PC-9 (cell line): ENCODE results near the gene COIL. TPM values are rescaled to one million over a fixed set of nuclear protein-coding genes. Genes with fewer than 3 reads are reported as not detected.

Source experiments
- BruUV-seq: library from RNA; stranded (reverse); fragments of 400-500 nt; replicated peaks from 2 replicates; lab custom pipeline; 2021; lab: Mats Ljungman, UMichigan
- CTCF ChIA-PET: fragments of 300-600 bp; sonication (Branson Sonifier 250); formaldehyde crosslinking; loops from one replicate; lab custom pipeline; 2022; ENCODE audit warnings: antibody characterized with exemption; lab: Charles Lee
- POLR2A ChIA-PET: fragments of 300-600 bp; sonication (Branson Sonifier 250); formaldehyde crosslinking; loops from one replicate; lab custom pipeline; 2022; ENCODE audit warnings: antibody characterized with exemption; ENCODE audit not compliant: unreplicated experiment; lab: Charles Lee
- DNase-seq, 2 experiments: peaks; one replicate each; pipeline versions ENCODE4 v3.0.0 to v3.0.0-alpha.2; 2015 to 2022; ENCODE audit warnings: mixed read lengths in 1 of 2
- H2AFZ ChIP-seq: fragments of 200-600 bp; sonication (generic); 2 replicates; pipeline ENCODE4 v1.8.1; 2017; ENCODE audit warnings: antibody characterized with exemption
- H3F3A ChIP-seq: fragments of 200-600 bp; sonication (generic); 2 replicates; pipeline ENCODE4 v1.8.1; 2017; ENCODE audit warnings: antibody characterized with exemption, mild to moderate bottlenecking, low read depth; ENCODE audit not compliant: insufficient read depth
- H3K27ac ChIP-seq: fragments of 200-600 bp; sonication (generic); 2 replicates; pipeline ENCODE4 v1.6.1; 2016; ENCODE audit warnings: mixed run types
- H3K27me3 ChIP-seq: fragments of 200-600 bp; sonication (generic); 2 replicates; pipeline ENCODE4 v1.6.1; 2016; ENCODE audit warnings: low read depth, mixed run types; ENCODE audit not compliant: insufficient read depth
- H3K36me3 ChIP-seq: fragments of 200-600 bp; sonication (generic); 2 replicates; pipeline ENCODE4 v1.6.1; 2016; ENCODE audit warnings: low read depth, mixed run types
- H3K4me1 ChIP-seq: fragments of 200-600 bp; sonication (generic); replicated peaks from 2 replicates; pipeline ENCODE4 v1.6.1; 2016; ENCODE audit warnings: mixed run types; ENCODE audit not compliant: insufficient read depth
- H3K4me2 ChIP-seq: fragments of 200-600 bp; sonication (generic); 2 replicates; pipeline ENCODE4 v1.6.1; 2017; ENCODE audit warnings: mixed run types
- H3K4me3 ChIP-seq: fragments of 200-600 bp; sonication (generic); 2 replicates; pipeline ENCODE4 v1.6.1; 2016; ENCODE audit warnings: mixed run types
- H3K79me2 ChIP-seq: fragments of 200-600 bp; sonication (generic); 2 replicates; pipeline ENCODE4 v1.6.1; 2017; ENCODE audit warnings: low read depth, mixed run types
- H3K9me2 ChIP-seq: fragments of 200-600 bp; sonication (generic); 2 replicates; pipeline ENCODE4 v1.8.1; 2017; ENCODE audit warnings: mild to moderate bottlenecking; ENCODE audit not compliant: insufficient read depth
- H3K9me3 ChIP-seq: fragments of 200-600 bp; sonication (generic); 2 replicates; pipeline ENCODE4 v1.8.1; 2016; ENCODE audit warnings: low read depth; ENCODE audit not compliant: insufficient read depth
- H4K20me1 ChIP-seq: fragments of 200-600 bp; sonication (generic); 2 replicates; pipeline ENCODE4 v1.8.1; 2017; ENCODE audit not compliant: insufficient read depth
- CTCF ChIP-seq: fragments of 200-600 bp; sonication (generic); conservative IDR thresholded peaks from 2 replicates; pipeline ENCODE4 v1.6.1; 2017; ENCODE audit warnings: mixed run types, antibody characterized with exemption, mild to moderate bottlenecking, moderate library complexity
- EZH2 ChIP-seq: fragments of 200-600 bp; sonication (generic); IDR thresholded peaks from 2 replicates; pipeline ENCODE4 v1.8.0; 2017; ENCODE audit warnings: antibody characterized with exemption, low read depth
- intact Hi-C: fragments of 100-400 bp; cut with micrococcal nuclease; formaldehyde crosslinking; loops from one replicate; pipeline ENCODE4 v1.10.0; 2022; ENCODE audit not compliant: unreplicated experiment
- total RNA-seq: library from RNA; stranded (reverse); gene quantifications from 2 replicates; pipeline ENCODE4 v1.2.3, GENCODE V29; 2021

COIL gene
- total RNA-seq, 1 experiment from 2014 or later, result 19.0 TPM

GRCh38 chr17:56975656-56976055 is 14.8 kb upstream of the COIL start:
- H3K4me2 ChIP-seq, result no peak overlapping the region
- no peak overlapping the region for H3K27ac ChIP-seq
- peaks cover 18% of the 10 kb centered on the region for H3F3A ChIP-seq
- no peak overlapping the region for H2AFZ ChIP-seq
- ChIA-PET POLR2A (no interaction called here), CTCF (interaction anchor here (0.6 kb wide), 1 partner anchor 97 kb away, joined by 3 read pairs; no protein-coding TSS in a partner anchor)
- no peaks in the 10 kb centered on the region; the same call in 1 of the 2 replicates for H3K9me3 ChIP-seq
- H3K9me2 ChIP-seq, result no peaks in the 10 kb centered on the region
- BruUV-seq, result no TSS peak
- H3K27me3 ChIP-seq, result no peaks in the 10 kb centered on the region
- no peaks in the 10 kb centered on the region for H3K36me3 ChIP-seq
- intact Hi-C loops, result no loop called here
- H4K20me1 ChIP-seq, result no peaks in the 10 kb centered on the region
- no peaks in the 10 kb centered on the region for H3K79me2 ChIP-seq
- peaks cover 47% of the 10 kb centered on the region for H3K4me1 ChIP-seq
- TF ChIP-seq EZH2, result no peak
- TF ChIP-seq CTCF, result no peak
- DNase-seq, result no peak
- H3K4me3 ChIP-seq, result no peak overlapping the region

- no peak overlapping the region for H3K4me3 ChIP-seq
- H3K9me2 ChIP-seq, result no peaks in the 10 kb centered on the region
- H3K9me3 ChIP-seq, result no peaks in the 10 kb centered on the region; the same call in 1 of the 2 replicates
- peaks cover 32% of the 10 kb centered on the region for H3K4me1 ChIP-seq
- no peaks in the 10 kb centered on the region for H4K20me1 ChIP-seq
- H3F3A ChIP-seq, result peaks cover 16% of the 10 kb centered on the region
- no peaks in the 10 kb centered on the region for H3K27me3 ChIP-seq
- no peaks in the 10 kb centered on the region for H3K36me3 ChIP-seq
- ChIA-PET POLR2A (interaction anchor here (0.6 kb wide), 1 partner anchor 80 kb away, joined by 3 read pairs; no protein-coding TSS in a partner anchor), CTCF (no interaction called here)
- intact Hi-C loops, result no loop called here
- H3K4me2 ChIP-seq, result peak overlapping the region; percentile 18; the same call in 1 of the 2 replicates
- H2AFZ ChIP-seq, result no peak overlapping the region
- TF ChIP-seq EZH2 (no peak), CTCF (no peak)
- BruUV-seq, result no TSS peak
- H3K79me2 ChIP-seq, result no peaks in the 10 kb centered on the region
- H3K27ac ChIP-seq, result no peak overlapping the region
- DNase-seq, result no peak
Measured at GRCh38 chr17:56974055-56974454, 13.2 kb upstream of the COIL start.

DNA sequence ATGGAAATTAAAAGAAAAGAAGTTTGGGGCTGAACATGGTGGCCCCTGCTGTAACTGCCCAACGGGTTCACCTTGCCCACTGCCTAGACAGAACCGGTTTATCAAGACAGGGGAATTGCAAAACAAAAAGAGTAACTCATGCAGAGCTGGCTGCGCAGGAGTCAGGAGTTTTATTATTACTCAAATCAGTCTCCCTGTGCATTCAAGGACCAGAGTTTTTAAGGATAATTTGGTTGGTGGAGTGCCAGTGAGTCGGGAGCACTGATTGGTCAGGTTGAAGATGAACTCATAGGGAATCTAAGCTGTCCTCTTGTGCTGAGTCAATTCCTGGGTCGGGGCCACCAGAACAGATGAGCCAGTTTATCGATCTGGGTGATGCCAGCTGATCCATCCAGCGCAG is 12.7 kb upstream of the COIL start:
- intact Hi-C loops, result loop anchor here (2.0 kb wide), 1 partner anchor 43 kb away; no protein-coding TSS in a partner anchor
- Histone ChIP-seq H3K36me3 (no peaks in the 10 kb centered on the region), H3K4me1 (peaks cover 27% of the 10 kb centered on the region), H3K9me2 (no peaks in the 10 kb centered on the region), H4K20me1 (no peaks in the 10 kb centered on the region), H3K9me3 (no peaks in the 10 kb centered on the region; the same call in 1 of the 2 replicates), H2AFZ (no peak overlapping the region), H3K4me3 (no peak overlapping the region), H3F3A (peaks cover 10% of the 10 kb centered on the region), H3K4me2 (peak overlapping the region; percentile 18), H3K79me2 (no peaks in the 10 kb centered on the region), H3K27ac (no peak overlapping the region), H3K27me3 (no peaks in the 10 kb centered on the region)
- DNase-seq, result peak; percentile 24 to 78
- BruUV-seq, result no TSS peak
- CTCF ChIA-PET, result no interaction called here
- no peak for TF ChIP-seq EZH2
- TF ChIP-seq CTCF, result no peak
- POLR2A ChIA-PET, result interaction anchor here (0.6 kb wide), 1 partner anchor 81 kb away, joined by 3 read pairs; no protein-coding TSS in a partner anchor
